Breast epithelium (tissue), 4 donors: ENCODE data around the gene NRF1. TPM values are rescaled to one million over a fixed set of nuclear protein-coding genes. Genes with fewer than 3 reads are reported as not detected.
"Not testable (repeated sequence)": the region's sequence is repeated elsewhere in the genome, so short reads cannot be mapped to it uniquely, and the experiment has no call there.

Experiments used
- DNase-seq, 2 donors: peaks; one replicate each; pipeline ENCODE4 v3.0.0-alpha.2; 2019; ENCODE audit warnings: low spot score in 2 of 2
- H3K27ac ChIP-seq, 2 donors: fragments of 200-600 bp; sonication (generic) in 1 of 2; one replicate each; pipeline ENCODE4 v1.5.1; 2016 to 2019; ENCODE audit warnings: mild to moderate bottlenecking in 1 of 2
- H3K27me3 ChIP-seq, 2 donors: fragments of 200-600 bp; sonication (generic) in 1 of 2; one replicate each; pipeline versions ENCODE4 v1.5.1 to v1.6.0; 2017 to 2019; ENCODE audit warnings: control low read depth in 1 of 2, mild to moderate bottlenecking in 1 of 2
- H3K36me3 ChIP-seq: fragments of 200-600 bp; one replicate; pipeline ENCODE4 v1.5.1; 2019
- H3K4me1 ChIP-seq, 2 donors: fragments of 200-600 bp; sonication (generic); one replicate each; pipeline ENCODE4 v1.5.1; 2016 to 2019; ENCODE audit warnings: control low read depth in 1 of 2
- H3K4me3 ChIP-seq, 3 donors: fragments of 200-600 bp; sonication (generic); 1 replicate in 2 of 3; 2 replicates in 1 of 3; pipeline ENCODE4 v1.5.1; 2016 to 2019; ENCODE audit warnings: mild to moderate bottlenecking in 3 of 3, moderate library complexity in 2 of 3
- H3K9me3 ChIP-seq, 2 donors: fragments of 200-600 bp; sonication (generic) in 1 of 2; one replicate each; pipeline ENCODE4 v1.5.1; 2016 to 2019; ENCODE audit warnings: control low read depth in 1 of 2
- POLR2A ChIP-seq: fragments of 450-650 bp; IDR thresholded peaks from one replicate; pipeline ENCODE4 v1.6.1; 2016; ENCODE audit warnings: antibody characterized with exemption, mild to moderate bottlenecking, moderate library complexity
- POLR2AphosphoS5 ChIP-seq, 3 donors: sonication (generic); formaldehyde crosslinking; IDR thresholded peaks; one replicate each; pipeline ENCODE4 v1.6.1; 2017; ENCODE audit warnings: antibody characterized with exemption in 3 of 3
- intact Hi-C: fragments of 100-400 bp; cut with DNase I; formaldehyde crosslinking; loops from one replicate; pipeline ENCODE4 v1.15.1; 2023; ENCODE audit warnings: low total_unique reads
- total RNA-seq, 3 donors: library from RNA; depleted of rRNA; stranded (reverse); fragments of >200 nt; gene quantifications; one replicate each; pipeline ENCODE4 v1.1.0, GENCODE V29; 2016
- TF ChIP-seq, protein P1 (sequence below), 3 donors: fragments of 450-650 bp; IDR thresholded peaks; one replicate each; pipeline ENCODE4 v1.5.1; 2016 to 2017; ENCODE audit warnings: antibody characterized with exemption in 3 of 3, mild to moderate bottlenecking in 3 of 3, moderate library complexity in 3 of 3

NRF1 gene
- total RNA-seq, 3 donors from 2014 or later: 24.5 to 29.2 (median 27.2) TPM

DNA sequence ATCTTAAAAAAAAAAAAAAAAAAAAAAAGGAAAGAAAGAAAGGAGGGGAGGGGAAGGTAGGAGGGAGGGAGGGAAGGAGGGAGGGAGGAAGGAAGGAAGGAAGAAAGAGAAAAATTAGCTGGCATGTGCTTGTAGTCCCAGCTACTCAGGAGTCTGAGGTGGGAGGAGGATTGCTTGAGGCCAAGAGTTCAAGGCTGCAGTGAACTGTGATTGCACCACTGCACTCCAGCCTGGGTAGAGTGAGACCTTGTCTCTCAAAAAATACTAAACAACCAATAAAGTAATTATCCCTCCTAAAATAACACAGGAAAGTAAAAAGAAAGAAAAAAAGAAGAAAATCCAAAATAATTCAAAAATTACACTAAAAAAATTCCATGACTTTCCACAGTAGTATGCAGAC lies 13.8 kb upstream of the NRF1 start:
- Histone ChIP-seq H3K27me3 (no peaks in the 10 kb centered on the region), H3K4me1 (no peaks in the 10 kb centered on the region), H3K36me3 (no peaks in the 10 kb centered on the region), H3K27ac (no peak overlapping the region), H3K9me3 (no peaks in the 10 kb centered on the region), H3K4me3 (no peak overlapping the region)
- intact Hi-C loops: no loop called here
- no peak for DNase-seq
- TF ChIP-seq POLR2AphosphoS5 (IDR thresholded peaks at IDR 0.05) (no peak), POLR2A (no peak)
- TF ChIP-seq, protein P1, sequence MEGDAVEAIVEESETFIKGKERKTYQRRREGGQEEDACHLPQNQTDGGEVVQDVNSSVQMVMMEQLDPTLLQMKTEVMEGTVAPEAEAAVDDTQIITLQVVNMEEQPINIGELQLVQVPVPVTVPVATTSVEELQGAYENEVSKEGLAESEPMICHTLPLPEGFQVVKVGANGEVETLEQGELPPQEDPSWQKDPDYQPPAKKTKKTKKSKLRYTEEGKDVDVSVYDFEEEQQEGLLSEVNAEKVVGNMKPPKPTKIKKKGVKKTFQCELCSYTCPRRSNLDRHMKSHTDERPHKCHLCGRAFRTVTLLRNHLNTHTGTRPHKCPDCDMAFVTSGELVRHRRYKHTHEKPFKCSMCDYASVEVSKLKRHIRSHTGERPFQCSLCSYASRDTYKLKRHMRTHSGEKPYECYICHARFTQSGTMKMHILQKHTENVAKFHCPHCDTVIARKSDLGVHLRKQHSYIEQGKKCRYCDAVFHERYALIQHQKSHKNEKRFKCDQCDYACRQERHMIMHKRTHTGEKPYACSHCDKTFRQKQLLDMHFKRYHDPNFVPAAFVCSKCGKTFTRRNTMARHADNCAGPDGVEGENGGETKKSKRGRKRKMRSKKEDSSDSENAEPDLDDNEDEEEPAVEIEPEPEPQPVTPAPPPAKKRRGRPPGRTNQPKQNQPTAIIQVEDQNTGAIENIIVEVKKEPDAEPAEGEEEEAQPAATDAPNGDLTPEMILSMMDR (IDR thresholded peaks at IDR 0.05): no peak

DNA sequence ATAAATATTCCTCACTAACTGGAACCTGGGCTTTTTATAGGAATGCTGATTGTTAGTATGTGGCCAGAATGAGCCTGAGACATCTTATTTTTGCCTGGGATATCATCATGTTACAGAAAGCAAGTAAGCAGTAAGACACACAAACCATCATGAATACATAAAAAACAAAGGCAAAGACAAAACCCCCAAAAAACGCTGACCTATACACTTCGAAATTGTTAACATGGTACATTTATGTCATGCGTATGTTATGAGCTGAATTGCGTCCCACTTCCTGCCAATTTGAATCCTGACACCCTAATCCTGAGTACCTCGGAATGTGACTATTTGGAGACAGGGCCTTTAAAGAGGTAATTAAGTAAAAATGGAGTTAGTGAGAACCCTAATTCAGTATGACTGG lies 12.3 kb upstream of the NRF1 start:
- H3K36me3 ChIP-seq: no peaks in the 10 kb centered on the region
- no peaks in the 10 kb centered on the region for H3K27me3 ChIP-seq
- H3K4me1 ChIP-seq: no peaks in the 10 kb centered on the region
- intact Hi-C loops: no loop called here
- TF ChIP-seq, protein P1 (IDR thresholded peaks at IDR 0.05): no peak
- TF ChIP-seq POLR2AphosphoS5 (IDR thresholded peaks at IDR 0.05) (no peak), POLR2A (no peak)
- H3K9me3 ChIP-seq: no peaks in the 10 kb centered on the region
- H3K27ac ChIP-seq: no peak overlapping the region
- no peak overlapping the region for H3K4me3 ChIP-seq
- no peak for DNase-seq

DNA sequence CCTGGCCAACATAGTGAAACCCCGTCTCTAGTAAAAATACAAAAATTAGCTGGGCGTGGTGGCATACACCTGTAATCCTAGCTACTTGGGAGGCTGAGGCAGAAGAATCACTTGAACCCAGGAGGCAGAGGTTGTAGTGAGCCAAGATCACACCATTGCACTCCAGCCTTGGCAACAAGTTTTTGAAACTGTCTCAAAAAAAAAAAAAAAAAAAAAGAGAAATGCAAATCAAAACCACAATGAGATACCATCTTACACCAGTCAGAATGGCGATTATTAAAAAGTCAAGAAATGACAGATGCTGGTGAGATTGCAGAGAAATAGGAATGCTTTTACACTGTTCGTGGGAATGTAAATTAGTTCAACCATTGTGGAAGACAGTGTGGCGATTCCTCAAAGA lies 7.9 kb upstream of the NRF1 start:
- H3K4me3 ChIP-seq, DNase-seq, H3K4me1 ChIP-seq, H3K9me3 ChIP-seq, H3K27ac ChIP-seq, intact Hi-C loops, H3K27me3 ChIP-seq, H3K36me3 ChIP-seq: not testable (repeated sequence)

DNA sequence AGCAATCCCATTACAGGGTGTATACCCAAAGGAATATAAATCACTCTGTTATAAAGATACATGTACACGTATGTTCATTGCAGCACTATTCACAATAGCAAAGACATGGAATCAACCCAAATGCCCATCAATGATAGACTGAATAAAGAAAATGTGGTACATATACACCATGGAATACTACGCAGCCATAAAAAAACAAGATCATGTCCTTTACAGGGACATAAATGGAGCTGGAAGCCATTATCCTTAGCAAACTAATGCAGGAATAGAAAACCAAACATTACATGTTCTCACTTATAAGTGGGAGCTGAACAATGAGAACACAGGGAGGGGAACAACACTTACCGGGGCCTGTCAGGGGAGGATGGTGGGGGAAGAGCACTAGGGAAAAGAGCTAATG lies 7.5 kb upstream of the NRF1 start:
- H3K27me3 ChIP-seq, H3K27ac ChIP-seq, H3K36me3 ChIP-seq, intact Hi-C loops, H3K4me3 ChIP-seq, H3K9me3 ChIP-seq, H3K4me1 ChIP-seq, DNase-seq: not testable (repeated sequence)

DNA sequence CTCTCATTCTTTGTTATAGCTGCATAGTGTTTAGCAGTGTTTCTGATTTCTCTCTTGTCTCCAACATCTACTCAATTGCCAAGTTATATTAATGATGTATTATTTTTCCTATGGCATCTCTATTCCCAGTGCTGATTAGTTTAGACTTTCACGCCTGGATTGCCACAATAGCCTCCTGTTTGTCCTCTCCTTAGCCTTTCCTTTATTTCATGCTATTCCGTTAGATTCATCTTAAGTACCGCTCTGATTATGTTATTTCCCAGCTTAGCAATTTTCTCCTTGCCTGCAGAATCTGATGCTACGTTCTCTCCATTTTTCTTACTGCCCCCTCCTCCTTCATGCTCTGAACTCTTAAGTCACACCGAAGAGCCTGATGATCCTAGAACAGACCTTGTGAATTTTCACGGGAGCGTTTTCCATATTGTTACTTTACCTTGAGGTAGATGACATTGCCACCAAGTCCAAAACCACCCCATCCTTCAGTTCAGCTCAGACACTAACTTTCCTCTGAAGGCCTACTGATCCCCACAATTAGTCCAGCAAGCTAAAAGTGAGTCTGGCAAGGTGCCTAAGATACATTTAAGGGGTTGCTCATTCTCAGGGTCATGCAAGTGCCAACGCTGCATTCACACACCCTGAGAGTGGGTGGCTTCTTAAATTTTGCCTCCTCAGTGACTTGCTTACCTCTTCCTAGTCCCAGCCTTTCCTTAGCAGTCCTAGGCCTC lies 6.6 kb upstream of the NRF1 start:
- Histone ChIP-seq H3K27me3 (no peaks in the 10 kb centered on the region), H3K4me3 (no peak overlapping the region), H3K27ac (no peak overlapping the region), H3K36me3 (no peaks in the 10 kb centered on the region), H3K4me1 (no peaks in the 10 kb centered on the region), H3K9me3 (no peaks in the 10 kb centered on the region)
- TF ChIP-seq POLR2A (no peak), POLR2AphosphoS5 (IDR thresholded peaks at IDR 0.05) (no peak)
- TF ChIP-seq, protein P1 (IDR thresholded peaks at IDR 0.05): no peak
- intact Hi-C loops: no loop called here
- DNase-seq: no peak

DNA sequence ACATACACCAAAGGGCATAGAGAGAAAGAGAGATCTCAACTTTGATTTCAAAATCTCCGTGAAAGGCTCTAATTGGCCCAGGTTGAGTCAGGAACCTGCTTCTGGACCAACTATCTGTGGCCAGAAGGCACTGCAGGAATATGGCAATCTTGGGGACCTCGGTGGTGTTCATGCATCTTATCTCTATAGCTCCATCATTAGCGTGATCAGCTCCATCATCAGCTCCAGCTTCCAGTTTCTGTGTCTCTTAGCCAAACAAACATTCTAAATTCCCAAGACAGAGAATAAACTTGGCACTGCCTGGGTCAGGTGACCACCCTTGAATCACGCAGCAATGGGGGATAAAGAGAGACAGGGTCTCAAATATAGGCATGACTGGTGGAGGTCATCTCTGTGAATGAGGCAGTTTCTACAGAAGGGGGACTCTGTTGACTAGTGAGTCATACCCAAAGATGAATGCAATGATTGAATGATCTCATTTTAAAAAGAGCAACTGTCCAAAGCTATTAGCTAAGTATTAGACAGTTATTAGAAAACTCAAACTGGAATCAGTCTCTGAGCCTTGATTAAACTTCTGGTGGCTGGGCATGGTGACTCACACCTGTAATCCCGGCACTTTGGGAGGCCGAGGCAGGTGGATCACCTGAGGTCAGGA lies 5.4 kb upstream of the NRF1 start:
- Histone ChIP-seq H3K27ac (no peak overlapping the region), H3K4me3 (no peak overlapping the region), H3K36me3 (no peaks in the 10 kb centered on the region), H3K27me3 (no peaks in the 10 kb centered on the region), H3K4me1 (no peaks in the 10 kb centered on the region), H3K9me3 (no peaks in the 10 kb centered on the region)
- DNase-seq: no peak
- intact Hi-C loops: no loop called here
- TF ChIP-seq, protein P1 (IDR thresholded peaks at IDR 0.05): no peak
- TF ChIP-seq POLR2AphosphoS5 (IDR thresholded peaks at IDR 0.05): no peak
- no peak for TF ChIP-seq POLR2A
